Uterus (tissue), 4 donors: ENCODE results near the gene CACHD1. TPM values are rescaled to one million over a fixed set of nuclear protein-coding genes. Genes with fewer than 3 reads are reported as not detected.

ENCODE experiments used
- DNase-seq, 2 donors: peaks; one replicate each; pipeline ENCODE4 v3.0.0-alpha.2; 2019 to 2020
- H3K27ac ChIP-seq, 2 donors: fragments of 200-600 bp; sonication (generic); 1 replicate in 1 of 2; 2 replicates in 1 of 2; pipeline ENCODE4 v1.5.1; 2016 to 2018
- H3K27me3 ChIP-seq, 2 donors: fragments of 200-600 bp; sonication (generic); one replicate each; pipeline ENCODE4 v1.5.1; 2018 to 2019; ENCODE audit warnings: control low read depth in 1 of 2
- H3K36me3 ChIP-seq, 2 donors: fragments of 200-600 bp; sonication (generic); one replicate each; pipeline ENCODE4 v1.5.1; 2019; ENCODE audit warnings: control low read depth in 1 of 2
- H3K4me1 ChIP-seq, 2 donors: fragments of 200-600 bp; sonication (generic); one replicate each; pipeline ENCODE4 v1.5.1; 2018 to 2019; ENCODE audit warnings: control low read depth in 1 of 2
- H3K4me3 ChIP-seq, 2 donors: fragments of 200-600 bp; sonication (generic); 1 replicate in 1 of 2; 2 replicates in 1 of 2; pipeline ENCODE4 v1.5.1; 2018 to 2019; ENCODE audit warnings: mild to moderate bottlenecking in 1 of 2
- H3K9me3 ChIP-seq, 2 donors: fragments of 200-600 bp; sonication (generic); one replicate each; pipeline ENCODE4 v1.5.1; 2019; ENCODE audit warnings: control low read depth in 1 of 2
- CTCF ChIP-seq, 4 experiments: fragments of 200-600 bp in 2 of 4; fragments of 450-650 bp in 2 of 4; sonication (generic) in 2 of 4; IDR thresholded peaks; one replicate each; pipeline ENCODE4 v1.5.1; 2016 to 2019; ENCODE audit warnings: antibody characterized with exemption in 4 of 4, mild to moderate bottlenecking in 2 of 4, moderate library complexity in 1 of 4
- POLR2A ChIP-seq, 2 donors: fragments of 450-650 bp; IDR thresholded peaks; one replicate each; pipeline ENCODE4 v1.6.1; 2016; ENCODE audit warnings: antibody characterized with exemption in 2 of 2, mild to moderate bottlenecking in 1 of 2, moderate library complexity in 1 of 2
- intact Hi-C: fragments of 100-400 bp; cut with DNase I; formaldehyde crosslinking; loops from one replicate; pipeline ENCODE4 v1.15.1; 2023; ENCODE audit warnings: low total_unique reads
- total RNA-seq, 4 donors: library from RNA; depleted of rRNA in 3 of 4; stranded (reverse); fragments of >200 nt in 3 of 4; gene quantifications; one replicate each; pipeline versions ENCODE4 v1.1.0 to v1.2.4, GENCODE V29; 2014 to 2023
- donor health status: DM: yes; HTN: yes; CAD: no.

Gene CACHD1
- total RNA-seq, 4 donors from 2014 or later: 19.2 to 39.9 (median 28.8) TPM

- Histone ChIP-seq H3K4me3 (no peak overlapping the region), H3K4me1 (no peaks in the 10 kb centered on the region), H3K27ac (no peak overlapping the region), H3K27me3 (no peaks in the 10 kb centered on the region), H3K9me3 (no peaks in the 10 kb centered on the region), H3K36me3 (no peaks in the 10 kb centered on the region)
- no peak for DNase-seq
- intact Hi-C loops: no loop called here
- TF ChIP-seq POLR2A (IDR thresholded peaks at IDR 0.05) (no peak), CTCF (IDR thresholded peaks at IDR 0.05) (no peak)
These were observed 242.1 kb downstream of the CACHD1 start for GRCh38 chr1:64712049-64712448.

- Histone ChIP-seq H3K36me3 (no peaks in the 10 kb centered on the region), H3K27me3 (no peaks in the 10 kb centered on the region), H3K4me3 (no peak overlapping the region), H3K27ac (no peak overlapping the region), H3K4me1 (no peaks in the 10 kb centered on the region), H3K9me3 (no peaks in the 10 kb centered on the region)
- TF ChIP-seq POLR2A (IDR thresholded peaks at IDR 0.05) (no peak), CTCF (IDR thresholded peaks at IDR 0.05) (no peak)
- intact Hi-C loops: no loop called here
- DNase-seq: no peak
These were observed 245.3 kb downstream of the CACHD1 start for GRCh38 chr1:64715186-64715585.

- Histone ChIP-seq H3K36me3 (no peaks in the 10 kb centered on the region), H3K9me3 (no peaks in the 10 kb centered on the region), H3K4me1 (no peaks in the 10 kb centered on the region), H3K27me3 (no peaks in the 10 kb centered on the region), H3K27ac (no peak overlapping the region), H3K4me3 (no peak overlapping the region)
- DNase-seq: no peak
- intact Hi-C loops: no loop called here
- no peak for TF ChIP-seq POLR2A (IDR thresholded peaks at IDR 0.05)
- TF ChIP-seq CTCF (IDR thresholded peaks at IDR 0.05): no peak
These were observed 251.2 kb downstream of the CACHD1 start for GRCh38 chr1:64721135-64721534.

GRCh38 chr1:64721576-64722145 lies 251.7 kb downstream of the CACHD1 start:
- H3K9me3 ChIP-seq: no peaks in the 10 kb centered on the region
- no peaks in the 10 kb centered on the region for H3K4me1 ChIP-seq
- TF ChIP-seq POLR2A (IDR thresholded peaks at IDR 0.05) (no peak), CTCF (IDR thresholded peaks at IDR 0.05) (no peak)
- H3K4me3 ChIP-seq: no peak overlapping the region
- no peaks in the 10 kb centered on the region for H3K27me3 ChIP-seq
- DNase-seq: no peak
- no peak overlapping the region for H3K27ac ChIP-seq
- intact Hi-C loops: no loop called here
- no peaks in the 10 kb centered on the region for H3K36me3 ChIP-seq

GRCh38 chr1:64727861-64728260 lies 257.9 kb downstream of the CACHD1 start:
- DNase-seq: no peak
- no peak overlapping the region for H3K4me3 ChIP-seq
- no peak overlapping the region for H3K27ac ChIP-seq
- TF ChIP-seq CTCF (IDR thresholded peaks at IDR 0.05) (no peak), POLR2A (IDR thresholded peaks at IDR 0.05) (no peak)
- H3K4me1 ChIP-seq: no peaks in the 10 kb centered on the region
- no peaks in the 10 kb centered on the region for H3K9me3 ChIP-seq
- intact Hi-C loops: no loop called here
- no peaks in the 10 kb centered on the region for H3K36me3 ChIP-seq
- H3K27me3 ChIP-seq: no peaks in the 10 kb centered on the region
